GM10266 (cell line): ENCODE measurements around the gene MAP1B.
A peak's percentile ranks its signal among the peaks of the same experiment; 100 is the strongest.

ENCODE experiments used
- DNase-seq: peaks from one replicate; pipeline ENCODE4 v3.0.0; 2012; ENCODE audit errors: extremely low spot score
- CTCF ChIP-seq: IDR thresholded peaks from 2 replicates; pipeline ENCODE4 v1.5.1; 2012; ENCODE audit warnings: mild to moderate bottlenecking, low read depth; ENCODE audit not compliant: control insufficient read depth, insufficient read depth; ENCODE audit errors: missing control alignments

The MAP1B gene

GRCh38 chr5:72225741-72226140 lies 118.5 kb downstream of the MAP1B start:
- no peak for DNase-seq
- TF ChIP-seq CTCF, result no peak

- no peak for DNase-seq
- no peak for TF ChIP-seq CTCF
Measured at GRCh38 chr5:72226950-72227349, 119.7 kb downstream of the MAP1B start.

GRCh38 chr5:72228960-72229359 lies 121.7 kb downstream of the MAP1B start:
- no peak for TF ChIP-seq CTCF
- DNase-seq, result no peak

GRCh38 chr5:72231991-72232703 lies 124.9 kb downstream of the MAP1B start:
- TF ChIP-seq CTCF, result no peak
- peak; percentile 8 for DNase-seq

GRCh38 chr5:72232838-72233237 lies 125.6 kb downstream of the MAP1B start:
- no peak for DNase-seq
- TF ChIP-seq CTCF, result no peak

GRCh38 chr5:72233835-72234234 lies 126.6 kb downstream of the MAP1B start:
- TF ChIP-seq CTCF, result no peak
- no peak for DNase-seq

GRCh38 chr5:72234265-72234700 lies 127.0 kb downstream of the MAP1B start:
- no peak for TF ChIP-seq CTCF
- peak; percentile 68 for DNase-seq
